Stimulated activated CD8-positive, alpha-beta memory T cell treated with anti-CD3 and anti-CD28 coated beads, Interleukin-4, amount 100 ng/mL, for 4 hours (primary cell): ENCODE measurements around the gene SULT2B1.
"Not testable (repeated sequence)": the region's sequence is repeated elsewhere in the genome, so short reads cannot be mapped to it uniquely, and the experiment has no call there.

Source experiments
- DNase-seq, 2 donors: peaks; one replicate each; pipeline ENCODE4 v3.0.0-alpha.2; 2020; ENCODE audit warnings: low read depth in 2 of 2, low spot score in 1 of 2

The SULT2B1 gene

GRCh38 chr19:48618278-48618915 is 66.4 kb downstream of the SULT2B1 start:
- no peak for DNase-seq

- peak; percentile 88 to 95 for DNase-seq
Observed at GRCh38 chr19:48618916-48619691, 67.1 kb downstream of the SULT2B1 start, which contains the start of the genes RPL18 and SPHK2. Gene RPL18, minus strand, starts transcription at chr19:48619178. Its CDS starts 35 bp downstream, at chr19:48619143. Gene SPHK2, plus strand, starts transcription at chr19:48619506. Its CDS starts 1,009 bp downstream, at chr19:48620515.

- DNase-seq = no peak
Observed at GRCh38 chr19:48619692-48620585, 68.0 kb downstream of the SULT2B1 start.

GRCh38 chr19:48623556-48624066 is 71.6 kb downstream of the SULT2B1 start:
- DNase-seq = no peak

- peak; percentile 86 to 93 for DNase-seq
Observed at GRCh38 chr19:48624067-48624594, 72.2 kb downstream of the SULT2B1 start.

- DNase-seq = no peak
Observed at GRCh38 chr19:48624791-48625723, 73.1 kb downstream of the SULT2B1 start.

- no peak for DNase-seq
Observed at GRCh38 chr19:48625891-48626327, 73.9 kb downstream of the SULT2B1 start.

- DNase-seq = no peak
Observed at GRCh38 chr19:48627201-48627864, 75.4 kb downstream of the SULT2B1 start.

- DNase-seq = no peak
Observed at GRCh38 chr19:48627865-48628314, 75.9 kb downstream of the SULT2B1 start.

- DNase-seq = no peak
Observed at GRCh38 chr19:48628486-48629296, 76.7 kb downstream of the SULT2B1 start.

GRCh38 chr19:48629297-48629598 is 77.3 kb downstream of the SULT2B1 start:
- DNase-seq = no peak

- no peak for DNase-seq
Observed at GRCh38 chr19:48629599-48630295, 77.8 kb downstream of the SULT2B1 start.

- DNase-seq = no peak
Observed at GRCh38 chr19:48630296-48631063, 78.5 kb downstream of the SULT2B1 start.

GRCh38 chr19:48631225-48631624 is 79.3 kb downstream of the SULT2B1 start:
- no peak for DNase-seq

- DNase-seq = not testable (repeated sequence)
Observed at GRCh38 chr19:48632286-48632685, 80.3 kb downstream of the SULT2B1 start.

GRCh38 chr19:48632692-48633147 is 80.7 kb downstream of the SULT2B1 start:
- DNase-seq = no peak
